HG03135 (cell line): Measurements from ENCODE around the gene CIROP.
"Not testable (repeated sequence)": the region's sequence is repeated elsewhere in the genome, so short reads cannot be mapped to it uniquely, and the experiment has no call there.

Experiments
- ATAC-seq: cut with Tn5 transposase; IDR thresholded peaks from one replicate; pipeline ENCODE4 v1.9.1; 2021; ENCODE audit warnings: mild to moderate bottlenecking, moderate library complexity; ENCODE audit not compliant: unreplicated experiment

Gene CIROP

DNA sequence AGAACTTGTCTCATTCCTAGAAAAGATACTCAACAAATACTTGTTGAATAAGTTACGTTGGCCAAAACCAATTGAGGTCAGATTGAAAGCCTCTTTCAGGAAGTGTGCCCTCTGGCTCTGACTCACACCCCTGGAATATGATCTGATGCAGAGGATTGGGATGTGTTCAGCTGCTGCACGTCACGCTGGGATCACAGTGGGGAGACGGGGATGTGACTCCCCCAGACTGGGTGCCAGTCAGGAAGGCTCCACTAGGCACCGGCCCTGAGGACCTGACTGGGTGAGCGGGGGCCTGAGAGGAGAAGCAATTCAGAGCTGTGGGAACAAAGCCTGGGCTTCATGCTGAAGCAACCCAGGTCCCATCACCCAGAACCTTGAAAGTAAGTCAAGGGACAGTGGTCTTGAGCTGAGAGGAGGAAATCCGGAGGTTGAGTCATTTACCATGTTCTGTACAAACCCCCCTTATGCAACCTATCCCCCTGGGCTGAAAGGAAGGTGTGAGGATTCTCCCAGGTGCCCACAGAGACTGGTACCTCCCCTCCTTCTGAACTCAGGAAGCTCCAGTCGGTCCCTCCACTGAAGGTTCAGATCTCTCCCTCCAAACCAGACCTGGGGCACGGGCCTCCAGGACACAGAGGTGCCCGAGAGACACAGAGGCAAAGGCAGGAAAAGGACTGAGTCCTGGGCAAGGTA lies 10.4 kb upstream of the CIROP start:
- ATAC-seq = no peak

DNA sequence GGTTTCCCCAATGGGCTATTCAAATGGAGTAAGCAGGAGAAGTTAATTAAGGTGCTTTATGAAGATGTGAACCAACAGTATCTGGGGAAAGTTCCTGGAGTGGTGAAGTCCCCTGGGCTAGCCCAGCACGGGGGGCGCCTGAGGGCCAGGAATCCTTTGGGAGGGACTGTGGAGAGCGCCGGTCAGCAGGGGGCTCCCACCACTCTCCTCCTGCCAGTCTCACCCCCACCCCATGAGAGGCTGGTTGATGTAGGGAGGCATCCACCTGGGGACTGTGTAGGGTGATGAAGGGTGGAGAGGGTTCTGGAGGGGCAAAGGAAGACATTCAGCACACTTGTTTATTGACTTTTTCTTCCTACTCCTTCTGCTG lies 9.9 kb upstream of the CIROP start:
- ATAC-seq = no peak

DNA sequence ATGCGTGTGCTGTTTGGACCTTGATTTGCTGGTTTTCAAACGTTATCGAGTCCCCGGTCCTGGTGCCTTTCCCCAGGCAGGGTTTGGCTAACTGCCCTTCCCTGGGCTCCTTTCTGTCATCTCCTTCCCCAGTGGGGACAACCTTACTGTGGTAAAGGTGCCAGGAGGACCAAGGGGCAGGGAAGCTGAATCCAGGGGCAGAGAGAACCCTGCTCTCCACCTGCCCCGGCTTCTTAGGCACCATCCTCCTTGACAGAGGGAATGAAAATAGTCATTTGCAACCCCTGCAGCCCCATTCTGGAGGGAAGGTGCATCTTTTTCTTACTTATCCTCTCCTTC lies 9.3 kb upstream of the CIROP start:
- ATAC-seq = no peak

DNA sequence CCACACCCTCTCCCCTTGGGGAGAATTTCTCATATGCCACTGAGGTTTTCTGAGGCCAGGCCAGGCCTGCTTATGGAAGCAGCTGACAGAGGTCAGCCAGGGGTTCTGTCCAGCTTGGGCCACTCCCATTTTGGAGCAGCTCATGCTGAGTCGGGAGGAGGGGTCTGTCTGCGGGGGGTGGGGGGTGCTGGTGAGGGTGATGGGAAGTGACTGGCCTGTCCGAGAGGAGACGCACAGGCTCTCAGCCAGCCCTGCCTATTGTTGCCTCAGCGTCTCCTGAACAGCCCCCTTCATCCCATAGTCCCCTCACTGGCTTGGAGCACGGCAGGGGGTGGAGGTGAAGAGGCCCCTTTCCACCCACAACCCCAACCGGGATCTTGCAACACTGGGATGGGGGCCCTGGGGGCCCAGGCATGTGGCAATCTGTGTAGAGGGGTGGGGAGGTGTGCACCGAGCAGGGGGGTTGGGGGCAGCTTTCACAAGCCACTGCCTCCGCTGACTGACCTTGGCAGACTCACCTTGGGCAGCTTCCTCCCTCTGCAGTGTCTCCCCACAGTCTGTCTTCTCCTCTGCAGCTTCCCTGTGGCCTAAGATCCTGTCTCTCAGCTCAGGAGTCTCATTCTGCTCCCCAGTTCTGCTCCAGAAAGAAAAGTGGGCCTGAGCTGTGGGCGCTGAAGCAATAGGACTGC lies 8.8 kb upstream of the CIROP start:
- no peak for ATAC-seq

DNA sequence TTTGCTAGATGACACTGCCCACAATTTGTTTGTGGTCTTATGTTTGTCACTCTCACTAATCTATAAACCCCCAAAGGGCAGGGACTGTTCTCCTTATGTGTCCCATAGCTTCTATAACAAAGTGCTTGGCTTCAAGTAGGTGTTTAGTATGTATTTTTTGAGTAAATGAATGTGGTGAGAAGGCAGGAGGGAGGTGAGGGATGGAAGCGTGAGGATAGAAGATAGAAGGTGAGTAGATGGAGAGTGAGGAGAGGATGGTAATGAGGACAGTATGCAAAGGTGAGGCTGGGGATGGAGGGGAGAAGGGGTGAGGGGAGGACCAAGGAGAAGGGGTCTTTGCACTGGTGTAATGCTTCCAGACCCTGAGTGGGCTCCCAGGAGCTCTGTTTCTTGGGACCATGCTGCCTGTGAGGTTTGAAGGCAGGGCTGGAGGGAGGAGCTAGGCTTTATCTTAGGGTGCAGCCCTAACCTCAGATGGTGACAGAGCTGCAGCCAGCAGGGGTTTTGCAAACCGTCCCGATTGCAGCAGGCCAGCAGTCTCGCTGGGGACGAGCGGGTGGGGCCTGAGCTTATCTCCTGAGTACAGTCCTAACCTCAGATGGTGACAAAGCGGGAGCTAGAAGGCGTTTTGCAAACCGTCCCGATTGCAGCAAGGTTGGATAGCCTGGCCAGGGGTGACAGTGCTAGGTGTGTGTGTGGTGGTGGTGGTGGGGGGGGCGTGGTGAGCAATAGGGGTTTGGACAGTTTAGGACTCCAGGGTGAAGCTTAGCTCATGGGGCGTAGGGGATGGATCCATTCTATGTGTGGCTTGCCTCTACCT lies 7.8 kb upstream of the CIROP start:
- no peak for ATAC-seq

DNA sequence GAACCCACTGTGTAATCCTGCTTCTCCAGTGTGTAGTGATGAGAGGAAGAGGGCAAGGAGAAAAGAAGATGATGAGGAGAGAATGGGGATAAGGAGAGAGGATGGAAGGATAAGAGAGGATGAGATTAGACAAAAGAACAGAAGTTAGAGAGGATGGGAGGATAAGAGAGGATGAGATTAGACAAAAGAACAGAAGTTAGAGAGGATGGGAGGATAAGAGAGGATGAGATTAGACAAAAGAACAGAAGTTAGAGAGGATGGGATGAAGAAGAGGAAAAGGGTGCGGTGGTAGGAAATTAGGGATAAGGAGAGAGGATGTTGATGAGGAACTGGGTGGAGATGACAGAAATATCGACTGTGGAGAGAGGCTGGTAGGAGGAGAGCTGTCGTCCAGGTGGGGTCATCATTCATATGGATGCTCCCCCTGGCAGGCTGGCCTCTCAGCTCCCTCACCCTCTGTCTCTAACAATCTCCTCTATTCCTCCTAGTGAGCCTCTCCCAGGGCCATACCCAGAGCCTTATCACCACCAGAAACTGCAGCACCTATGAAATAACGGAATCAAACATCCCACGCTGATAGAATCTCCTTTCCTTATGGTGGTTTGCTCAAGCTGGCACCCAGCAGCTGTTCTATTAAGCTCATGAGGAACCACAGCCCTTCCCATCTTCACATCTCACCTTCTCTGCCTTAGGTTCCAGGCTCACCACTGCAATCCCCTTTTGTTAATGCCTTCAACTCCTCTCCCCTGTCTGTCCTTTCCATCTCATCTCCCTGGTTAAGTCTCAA lies 6.0 kb upstream of the CIROP start:
- no peak for ATAC-seq

DNA sequence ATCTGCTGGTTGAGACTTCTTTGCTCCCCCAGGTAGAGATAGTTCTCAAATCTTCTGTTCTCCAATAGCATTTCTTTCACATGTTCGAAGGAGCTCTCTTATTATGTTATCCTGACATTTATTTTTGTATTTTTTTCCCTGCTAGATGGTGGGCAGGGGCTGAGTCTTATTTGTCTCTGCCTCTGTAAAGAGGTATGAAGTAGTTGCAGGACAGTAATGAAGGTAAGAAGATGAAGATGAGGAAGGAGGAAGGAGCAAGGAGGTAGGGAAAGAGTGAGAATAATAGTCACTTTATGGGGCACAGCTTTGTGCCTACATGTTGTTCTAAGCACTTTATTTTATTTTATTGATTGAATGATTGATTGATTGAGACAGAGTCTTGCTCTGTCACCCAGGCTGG lies 5.0 kb upstream of the CIROP start:
- ATAC-seq = no peak

DNA sequence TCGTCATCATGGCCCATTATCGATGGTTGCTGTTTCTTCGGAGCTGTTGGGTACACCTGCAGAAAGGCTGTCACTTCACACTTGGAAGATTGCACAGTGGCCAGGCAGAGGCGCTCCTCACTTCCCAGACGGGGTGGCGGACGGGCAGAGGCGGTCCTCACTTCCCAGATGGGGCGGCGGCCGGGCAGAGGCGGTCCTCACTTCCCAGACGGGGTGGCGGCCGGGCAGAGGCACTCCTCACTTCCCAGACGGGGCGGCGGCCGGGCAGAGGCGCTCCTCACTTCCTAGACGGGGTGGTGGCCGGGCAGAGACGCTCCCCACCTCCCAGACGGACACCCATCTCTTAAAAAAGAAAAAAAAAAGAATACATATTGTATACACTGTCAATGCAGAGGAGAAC lies 3.4 kb upstream of the CIROP start:
- not testable (repeated sequence) for ATAC-seq

DNA sequence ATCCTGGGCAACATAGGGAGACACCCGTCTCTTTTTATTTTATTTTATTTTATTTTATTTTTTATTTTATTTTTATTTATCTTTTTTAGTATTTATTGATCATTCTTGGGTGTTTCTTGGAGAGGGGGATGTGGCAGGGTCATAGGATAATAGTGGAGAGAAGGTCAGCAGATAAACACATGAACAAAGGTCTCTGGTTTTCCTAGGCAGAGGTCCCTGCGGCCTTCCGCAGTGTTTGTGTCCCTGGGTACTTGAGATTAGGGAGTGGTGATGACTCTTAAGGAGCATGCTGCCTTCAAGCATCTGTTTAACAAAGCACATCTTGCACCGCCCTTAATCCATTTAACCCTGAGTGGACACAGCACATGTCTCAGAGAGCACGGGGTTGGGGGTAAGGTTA lies 2.8 kb upstream of the CIROP start:
- not testable (repeated sequence) for ATAC-seq

DNA sequence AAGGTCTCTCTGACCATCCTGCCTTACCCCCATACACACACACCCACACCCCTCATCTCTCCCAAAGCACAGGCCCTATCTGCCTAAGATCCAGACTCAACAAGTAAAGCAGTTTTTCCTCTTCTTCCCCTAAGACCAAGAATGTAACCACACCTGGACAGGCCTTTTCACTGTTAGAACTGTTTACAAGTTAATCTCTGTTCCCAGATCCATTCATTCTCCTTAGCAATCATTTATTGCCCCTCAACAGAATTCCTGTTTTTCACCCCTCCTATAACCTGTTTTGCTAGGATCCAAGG lies 1.9 kb upstream of the CIROP start:
- ATAC-seq = no peak

DNA sequence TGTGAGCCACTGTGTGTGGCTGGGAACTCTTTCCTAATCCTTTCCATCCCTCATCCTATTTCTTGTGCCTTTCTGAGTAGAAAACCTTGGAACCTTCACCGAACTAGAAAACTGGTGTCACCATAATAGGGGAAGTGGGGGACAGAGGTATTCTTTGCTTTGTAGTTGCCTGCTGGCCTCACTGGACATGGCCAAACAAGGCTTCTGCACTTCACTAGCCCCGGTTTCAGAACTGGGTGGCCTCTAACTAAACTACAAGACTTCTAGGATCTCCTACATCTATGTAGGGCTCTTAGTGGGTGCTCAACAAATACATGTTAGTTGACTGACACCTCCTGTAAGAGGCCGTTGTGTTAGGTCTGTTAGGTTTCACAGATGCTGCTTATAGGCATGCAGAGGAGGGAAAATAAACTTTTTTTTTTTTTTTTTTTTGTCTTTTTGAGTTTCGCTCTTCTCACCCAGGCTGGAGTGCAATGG lies 597 bp upstream of the CIROP start:
- ATAC-seq = no peak

DNA sequence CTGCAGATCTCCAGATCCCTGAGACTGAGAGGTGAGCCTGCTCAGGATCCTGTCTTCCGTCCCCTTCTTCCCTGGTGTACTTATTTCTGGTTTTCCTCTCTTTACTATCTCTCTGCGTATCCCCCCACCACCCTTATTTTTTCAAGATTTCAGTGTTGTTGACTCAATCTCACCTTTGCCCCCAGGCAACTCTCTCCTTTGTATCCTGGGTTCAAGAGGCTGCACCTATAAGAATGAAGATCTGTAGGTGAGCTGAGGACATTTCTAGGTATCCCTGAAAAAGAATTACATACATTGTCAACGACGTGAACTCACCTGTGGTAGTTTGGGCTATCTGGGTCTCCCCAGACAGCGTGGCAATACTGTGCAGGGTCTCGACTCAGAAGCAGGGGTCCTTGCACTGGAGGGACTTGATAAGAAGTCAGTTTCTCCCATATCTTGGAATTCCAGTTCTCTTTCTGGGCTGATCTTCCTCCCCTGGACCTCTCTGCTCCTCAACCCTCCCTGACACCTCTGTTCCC lies 659 bp downstream of the CIROP start:
- ATAC-seq = no peak

DNA sequence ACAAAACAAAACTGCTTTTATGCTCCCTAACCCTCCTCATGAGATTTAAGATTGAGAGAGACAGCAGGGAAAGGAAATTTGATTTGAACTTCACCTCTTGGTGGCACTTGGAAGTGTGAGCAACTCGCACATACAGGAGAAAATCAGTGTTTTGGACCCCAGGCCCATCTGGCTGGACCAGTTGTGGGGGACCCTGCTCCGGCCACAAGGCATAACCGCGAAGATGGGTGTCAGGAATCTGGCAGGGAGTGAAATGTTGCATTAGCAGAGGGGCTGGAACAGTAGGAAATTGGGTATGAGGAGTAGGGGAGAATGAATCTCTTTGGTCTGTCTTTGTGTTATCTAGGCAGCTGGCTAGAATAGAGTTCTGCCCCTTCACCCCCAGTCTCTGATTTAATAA lies 1.2 kb downstream of the CIROP start:
- ATAC-seq = no peak

DNA sequence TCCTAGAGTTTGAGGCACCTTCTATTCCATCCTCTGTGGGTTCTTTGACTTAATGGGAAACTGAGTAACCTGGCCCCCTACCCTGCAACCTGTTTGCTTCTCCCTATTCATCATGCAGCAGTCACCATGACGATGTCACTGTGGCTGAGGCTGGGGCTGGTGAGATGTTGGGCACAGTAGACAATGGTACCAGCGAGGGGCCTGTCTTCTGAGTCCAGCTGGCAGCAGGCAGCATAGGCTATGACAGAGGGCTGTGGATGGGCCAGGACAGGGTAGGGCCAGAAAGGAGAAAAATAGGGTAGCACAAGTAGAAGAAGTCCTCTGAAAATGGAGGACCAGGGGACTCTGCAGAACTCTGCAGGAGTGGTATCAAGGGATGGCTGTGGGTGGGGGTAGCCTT lies 2.0 kb downstream of the CIROP start:
- no peak for ATAC-seq

DNA sequence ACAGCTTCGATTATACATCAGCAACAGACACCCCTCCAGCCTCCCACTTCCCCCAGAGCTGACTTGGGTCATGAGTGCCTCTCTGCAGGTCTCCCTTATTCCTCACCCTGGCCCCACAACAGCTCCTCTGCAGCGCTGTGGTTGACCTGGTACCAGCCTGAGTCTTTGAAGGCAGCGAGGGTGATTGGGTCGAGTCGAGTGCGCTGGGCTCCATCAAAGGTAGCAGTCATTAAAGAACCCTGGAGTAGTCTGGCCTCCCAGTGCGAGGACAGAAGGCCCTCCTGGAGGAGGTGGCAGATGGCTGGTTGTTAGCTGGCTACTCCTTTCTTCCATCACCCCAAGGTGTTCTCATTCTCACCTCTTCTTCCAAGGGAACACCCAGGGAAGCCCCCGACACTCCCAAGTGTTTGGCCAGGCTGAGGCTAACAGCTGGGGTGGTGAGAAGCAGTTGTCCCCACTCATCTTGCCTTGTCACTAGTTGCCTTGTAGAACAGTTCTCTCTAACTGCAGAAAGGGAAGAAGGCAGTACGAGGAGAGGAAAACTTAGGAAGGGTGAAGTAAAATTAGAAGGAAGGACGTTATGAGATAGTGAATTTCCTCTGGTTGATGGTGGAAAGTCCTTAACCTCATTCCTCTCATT lies 2.7 kb downstream of the CIROP start:
- ATAC-seq = no peak

DNA sequence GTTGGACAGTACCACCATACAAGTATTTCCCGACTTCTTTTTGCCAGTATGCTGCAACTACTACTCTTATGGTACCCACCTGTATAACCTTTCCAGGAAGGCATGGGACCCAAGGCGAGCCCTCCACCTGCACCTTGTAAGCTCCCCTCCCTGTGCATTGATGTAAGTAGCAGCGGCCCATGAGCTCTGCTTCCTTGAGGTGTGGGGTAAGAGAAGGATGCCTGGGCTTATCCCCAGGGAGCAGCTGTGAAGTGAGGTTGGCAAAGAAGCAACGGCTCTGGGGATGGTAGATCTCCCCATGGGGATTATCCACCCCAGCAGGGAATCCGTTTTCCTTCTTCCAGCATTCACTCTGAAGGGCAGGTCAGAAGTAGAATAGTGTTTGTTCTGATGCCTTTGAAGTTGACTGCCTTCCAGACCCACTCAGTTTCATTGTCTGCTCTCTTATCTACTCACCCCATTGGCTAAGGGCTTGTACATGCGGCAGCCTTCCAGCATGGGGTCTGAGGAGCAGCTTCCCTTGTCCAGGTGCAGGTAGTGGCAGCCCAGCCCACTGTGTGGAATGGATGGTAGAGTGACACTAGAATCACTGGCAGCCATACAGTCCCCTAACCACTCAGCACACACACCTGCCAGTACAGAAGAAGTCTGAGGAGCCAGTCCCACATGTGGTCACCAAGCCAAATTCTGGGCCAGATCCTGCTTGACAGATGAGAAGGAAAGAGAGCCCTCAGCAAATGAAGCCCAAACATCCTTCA lies 3.4 kb downstream of the CIROP start:
- ATAC-seq = no peak

DNA sequence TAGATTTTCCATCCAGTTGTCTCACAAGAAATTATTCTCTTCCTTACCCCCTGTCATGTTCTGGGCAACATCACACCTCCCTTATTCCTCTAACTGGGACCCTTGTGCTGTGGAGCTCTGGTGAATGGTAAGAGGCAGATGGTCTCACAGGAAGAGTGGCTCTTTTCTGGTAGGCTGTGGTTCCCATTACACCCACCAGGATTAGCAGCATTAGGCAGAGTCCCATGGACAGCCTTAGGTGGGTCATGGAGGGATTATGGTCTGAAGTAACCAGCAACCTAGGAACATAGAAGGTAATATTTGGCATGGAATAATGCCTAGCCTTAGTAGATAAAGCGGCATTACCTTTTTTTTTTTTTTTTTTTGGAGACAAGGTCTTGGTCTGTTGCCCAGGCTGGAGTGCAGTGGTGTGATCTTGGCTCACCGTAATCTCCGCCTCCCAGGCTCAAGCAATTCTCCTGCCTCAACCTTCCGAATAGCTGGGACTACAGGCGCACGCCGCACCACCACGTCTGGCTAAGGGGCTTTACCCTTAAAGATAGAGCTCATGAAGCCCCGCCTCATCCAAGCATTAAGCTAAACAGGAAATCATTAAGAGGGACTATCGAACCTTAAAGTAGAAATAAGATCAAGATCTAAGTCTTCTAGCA lies 5.5 kb downstream of the CIROP start:
- no peak for ATAC-seq

DNA sequence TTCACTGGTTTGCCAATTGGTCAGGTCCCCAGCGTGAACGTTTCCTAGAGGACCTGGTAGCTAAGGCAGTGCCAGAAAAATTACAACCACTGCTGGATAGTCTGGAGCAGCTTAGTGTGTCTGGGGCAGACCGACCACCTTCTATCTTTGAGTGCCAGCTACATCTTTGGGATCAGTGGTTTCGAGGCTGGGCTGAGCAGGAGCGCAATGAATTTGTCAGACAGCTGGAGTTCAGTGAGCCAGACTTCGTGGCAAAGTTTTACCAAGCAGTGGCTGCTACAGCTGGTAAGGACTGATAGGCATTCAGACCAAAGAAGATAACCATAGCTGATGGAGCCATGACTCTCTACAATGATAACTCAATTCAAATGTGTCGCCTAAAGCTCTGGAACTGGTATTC lies 7.0 kb downstream of the CIROP start:
- ATAC-seq = no peak
